ENCODE results near the gene LASP1NB.
A peak's percentile ranks its signal among the peaks of the same experiment; 100 is the strongest.

Gene LASP1NB

GRCh38 chr17:38925263-38925995 is at the start of gene LASP1NB:
LASP1NB (plus strand) TSS chr17:38925614.
- DNase-seq, result no peak
- H3K4me3 ChIP-seq, result no peak within 1 kb of the TSS

GRCh38 chr17:38877130-38877851 is 48.1 kb upstream of the LASP1NB start:
- Histone ChIP-seq H3K4me3 (no peak overlapping the region), H3K36me3 (peaks cover 92% of the 10 kb centered on the region), H3K27me3 (no peaks in the 10 kb centered on the region), H3K9me3 (no peaks in the 10 kb centered on the region)
- DNase-seq, result no peak

More at GRCh38 chr17:38925263-38925995, at the start of gene LASP1NB:
- Histone ChIP-seq H3K36me3 (peaks cover 14% of the 10 kb centered on the region), H3K9me3 (no peaks in the 10 kb centered on the region), H3K27me3 (no peaks in the 10 kb centered on the region)

- Histone ChIP-seq H3K36me3 (peaks cover 88% of the 10 kb centered on the region), H3K27me3 (no peaks in the 10 kb centered on the region), H3K9me3 (no peaks in the 10 kb centered on the region), H3K4me3 (peak overlapping the region; percentile 7)
- DNase-seq, result peak; percentile 93
These were observed 45.3 kb upstream of the LASP1NB start for GRCh38 chr17:38879878-38880665.

- H3K4me3 ChIP-seq, result no peak overlapping the region
- no peaks in the 10 kb centered on the region for H3K27me3 ChIP-seq
- H3K36me3 ChIP-seq, result peaks cover 92% of the 10 kb centered on the region
- DNase-seq, result peak; percentile 47
- H3K9me3 ChIP-seq, result no peaks in the 10 kb centered on the region
These were observed 43.7 kb upstream of the LASP1NB start for GRCh38 chr17:38881600-38882191.

GRCh38 chr17:38882870-38883269 is 42.5 kb upstream of the LASP1NB start:
- no peak overlapping the region for H3K4me3 ChIP-seq
- no peak for DNase-seq
- H3K9me3 ChIP-seq, result no peaks in the 10 kb centered on the region
- H3K36me3 ChIP-seq, result peaks cover 93% of the 10 kb centered on the region
- H3K27me3 ChIP-seq, result no peaks in the 10 kb centered on the region

- no peak for DNase-seq
- Histone ChIP-seq H3K4me3 (no peak overlapping the region), H3K9me3 (no peaks in the 10 kb centered on the region), H3K27me3 (no peaks in the 10 kb centered on the region), H3K36me3 (peaks cover 93% of the 10 kb centered on the region)
These were observed 41.6 kb upstream of the LASP1NB start for GRCh38 chr17:38883592-38884526.

- Histone ChIP-seq H3K4me3 (no peak overlapping the region), H3K27me3 (no peaks in the 10 kb centered on the region), H3K36me3 (peaks cover 96% of the 10 kb centered on the region), H3K9me3 (no peaks in the 10 kb centered on the region)
- DNase-seq, result no peak
These were observed 40.2 kb upstream of the LASP1NB start for GRCh38 chr17:38885044-38885727.

GRCh38 chr17:38885728-38886642 is 39.4 kb upstream of the LASP1NB start:
- peaks cover 96% of the 10 kb centered on the region for H3K36me3 ChIP-seq
- DNase-seq, result no peak
- no peaks in the 10 kb centered on the region for H3K27me3 ChIP-seq
- H3K4me3 ChIP-seq, result no peak overlapping the region
- H3K9me3 ChIP-seq, result no peaks in the 10 kb centered on the region

GRCh38 chr17:38886643-38887010 is 38.8 kb upstream of the LASP1NB start:
- Histone ChIP-seq H3K27me3 (no peaks in the 10 kb centered on the region), H3K4me3 (no peak overlapping the region), H3K36me3 (peaks cover 96% of the 10 kb centered on the region), H3K9me3 (no peaks in the 10 kb centered on the region)
- no peak for DNase-seq

- Histone ChIP-seq H3K9me3 (no peaks in the 10 kb centered on the region), H3K4me3 (no peak overlapping the region), H3K36me3 (peaks cover 94% of the 10 kb centered on the region), H3K27me3 (no peaks in the 10 kb centered on the region)
- DNase-seq, result no peak
These were observed 36.6 kb upstream of the LASP1NB start for GRCh38 chr17:38888842-38889241.

- H3K27me3 ChIP-seq, result no peaks in the 10 kb centered on the region
- H3K4me3 ChIP-seq, result no peak overlapping the region
- peaks cover 96% of the 10 kb centered on the region for H3K36me3 ChIP-seq
- no peak for DNase-seq
- H3K9me3 ChIP-seq, result no peaks in the 10 kb centered on the region
These were observed 35.5 kb upstream of the LASP1NB start for GRCh38 chr17:38889745-38890409.

- H3K9me3 ChIP-seq, result no peaks in the 10 kb centered on the region
- H3K4me3 ChIP-seq, result no peak overlapping the region
- DNase-seq, result no peak
- H3K36me3 ChIP-seq, result peaks cover 94% of the 10 kb centered on the region
- no peaks in the 10 kb centered on the region for H3K27me3 ChIP-seq
These were observed 35.0 kb upstream of the LASP1NB start for GRCh38 chr17:38890410-38890746.

- Histone ChIP-seq H3K36me3 (peaks cover 94% of the 10 kb centered on the region), H3K27me3 (no peaks in the 10 kb centered on the region), H3K4me3 (no peak overlapping the region), H3K9me3 (no peaks in the 10 kb centered on the region)
- no peak for DNase-seq
These were observed 34.0 kb upstream of the LASP1NB start for GRCh38 chr17:38891441-38891840.

GRCh38 chr17:38892083-38892482 is 33.3 kb upstream of the LASP1NB start:
- no peaks in the 10 kb centered on the region for H3K9me3 ChIP-seq
- DNase-seq, result no peak
- no peaks in the 10 kb centered on the region for H3K27me3 ChIP-seq
- H3K36me3 ChIP-seq, result peaks cover 94% of the 10 kb centered on the region
- H3K4me3 ChIP-seq, result no peak overlapping the region

Data from MG63 (cell line).